WTC11 (cell line): ENCODE measurements around the gene DMRTB1.

Experiments
- NR2C2 ChIP-seq: sonication (generic); formaldehyde crosslinking; IDR thresholded peaks from 2 replicates; pipeline ENCODE4 v1.8.0; 2022; ENCODE audit warnings: mild to moderate bottlenecking, missing genetic modification reagents
- TF ChIP-seq, protein P1 (sequence below): fragments of 200-600 bp; IDR thresholded peaks from 2 replicates; pipeline ENCODE4 v1.8.0; 2022; ENCODE audit warnings: antibody characterized with exemption
- TF ChIP-seq, protein P2 (sequence below): sonication (generic); formaldehyde crosslinking; IDR thresholded peaks from 2 replicates; pipeline ENCODE4 v1.8.0; 2023; ENCODE audit warnings: missing genetic modification reagents, mild to moderate bottlenecking, borderline replicate concordance

- TF ChIP-seq, protein P1, sequence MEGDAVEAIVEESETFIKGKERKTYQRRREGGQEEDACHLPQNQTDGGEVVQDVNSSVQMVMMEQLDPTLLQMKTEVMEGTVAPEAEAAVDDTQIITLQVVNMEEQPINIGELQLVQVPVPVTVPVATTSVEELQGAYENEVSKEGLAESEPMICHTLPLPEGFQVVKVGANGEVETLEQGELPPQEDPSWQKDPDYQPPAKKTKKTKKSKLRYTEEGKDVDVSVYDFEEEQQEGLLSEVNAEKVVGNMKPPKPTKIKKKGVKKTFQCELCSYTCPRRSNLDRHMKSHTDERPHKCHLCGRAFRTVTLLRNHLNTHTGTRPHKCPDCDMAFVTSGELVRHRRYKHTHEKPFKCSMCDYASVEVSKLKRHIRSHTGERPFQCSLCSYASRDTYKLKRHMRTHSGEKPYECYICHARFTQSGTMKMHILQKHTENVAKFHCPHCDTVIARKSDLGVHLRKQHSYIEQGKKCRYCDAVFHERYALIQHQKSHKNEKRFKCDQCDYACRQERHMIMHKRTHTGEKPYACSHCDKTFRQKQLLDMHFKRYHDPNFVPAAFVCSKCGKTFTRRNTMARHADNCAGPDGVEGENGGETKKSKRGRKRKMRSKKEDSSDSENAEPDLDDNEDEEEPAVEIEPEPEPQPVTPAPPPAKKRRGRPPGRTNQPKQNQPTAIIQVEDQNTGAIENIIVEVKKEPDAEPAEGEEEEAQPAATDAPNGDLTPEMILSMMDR = no peak
- TF ChIP-seq NR2C2 = no peak
- TF ChIP-seq, protein P2, sequence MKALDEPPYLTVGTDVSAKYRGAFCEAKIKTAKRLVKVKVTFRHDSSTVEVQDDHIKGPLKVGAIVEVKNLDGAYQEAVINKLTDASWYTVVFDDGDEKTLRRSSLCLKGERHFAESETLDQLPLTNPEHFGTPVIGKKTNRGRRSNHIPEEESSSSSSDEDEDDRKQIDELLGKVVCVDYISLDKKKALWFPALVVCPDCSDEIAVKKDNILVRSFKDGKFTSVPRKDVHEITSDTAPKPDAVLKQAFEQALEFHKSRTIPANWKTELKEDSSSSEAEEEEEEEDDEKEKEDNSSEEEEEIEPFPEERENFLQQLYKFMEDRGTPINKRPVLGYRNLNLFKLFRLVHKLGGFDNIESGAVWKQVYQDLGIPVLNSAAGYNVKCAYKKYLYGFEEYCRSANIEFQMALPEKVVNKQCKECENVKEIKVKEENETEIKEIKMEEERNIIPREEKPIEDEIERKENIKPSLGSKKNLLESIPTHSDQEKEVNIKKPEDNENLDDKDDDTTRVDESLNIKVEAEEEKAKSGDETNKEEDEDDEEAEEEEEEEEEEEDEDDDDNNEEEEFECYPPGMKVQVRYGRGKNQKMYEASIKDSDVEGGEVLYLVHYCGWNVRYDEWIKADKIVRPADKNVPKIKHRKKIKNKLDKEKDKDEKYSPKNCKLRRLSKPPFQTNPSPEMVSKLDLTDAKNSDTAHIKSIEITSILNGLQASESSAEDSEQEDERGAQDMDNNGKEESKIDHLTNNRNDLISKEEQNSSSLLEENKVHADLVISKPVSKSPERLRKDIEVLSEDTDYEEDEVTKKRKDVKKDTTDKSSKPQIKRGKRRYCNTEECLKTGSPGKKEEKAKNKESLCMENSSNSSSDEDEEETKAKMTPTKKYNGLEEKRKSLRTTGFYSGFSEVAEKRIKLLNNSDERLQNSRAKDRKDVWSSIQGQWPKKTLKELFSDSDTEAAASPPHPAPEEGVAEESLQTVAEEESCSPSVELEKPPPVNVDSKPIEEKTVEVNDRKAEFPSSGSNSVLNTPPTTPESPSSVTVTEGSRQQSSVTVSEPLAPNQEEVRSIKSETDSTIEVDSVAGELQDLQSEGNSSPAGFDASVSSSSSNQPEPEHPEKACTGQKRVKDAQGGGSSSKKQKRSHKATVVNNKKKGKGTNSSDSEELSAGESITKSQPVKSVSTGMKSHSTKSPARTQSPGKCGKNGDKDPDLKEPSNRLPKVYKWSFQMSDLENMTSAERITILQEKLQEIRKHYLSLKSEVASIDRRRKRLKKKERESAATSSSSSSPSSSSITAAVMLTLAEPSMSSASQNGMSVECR (CRISPR knock-in tag) = no peak
Observed at GRCh38 chr1:53513846-53514245, 54.6 kb downstream of the DMRTB1 start.
